Stimulated activated CD8-positive, alpha-beta memory T cell treated with anti-CD3 and anti-CD28 coated beads, Interleukin-7, amount 100 ng/mL, for 4 hours (primary cell): ENCODE data around the gene KRTAP10-4.
"Not testable (repeated sequence)": the region's sequence is repeated elsewhere in the genome, so short reads cannot be mapped to it uniquely, and the experiment has no call there.

Experiments used
- DNase-seq, 2 donors: peaks; one replicate each; pipeline ENCODE4 v3.0.0-alpha.2; 2020; ENCODE audit warnings: low read depth in 2 of 2

KRTAP10-4 gene

DNA sequence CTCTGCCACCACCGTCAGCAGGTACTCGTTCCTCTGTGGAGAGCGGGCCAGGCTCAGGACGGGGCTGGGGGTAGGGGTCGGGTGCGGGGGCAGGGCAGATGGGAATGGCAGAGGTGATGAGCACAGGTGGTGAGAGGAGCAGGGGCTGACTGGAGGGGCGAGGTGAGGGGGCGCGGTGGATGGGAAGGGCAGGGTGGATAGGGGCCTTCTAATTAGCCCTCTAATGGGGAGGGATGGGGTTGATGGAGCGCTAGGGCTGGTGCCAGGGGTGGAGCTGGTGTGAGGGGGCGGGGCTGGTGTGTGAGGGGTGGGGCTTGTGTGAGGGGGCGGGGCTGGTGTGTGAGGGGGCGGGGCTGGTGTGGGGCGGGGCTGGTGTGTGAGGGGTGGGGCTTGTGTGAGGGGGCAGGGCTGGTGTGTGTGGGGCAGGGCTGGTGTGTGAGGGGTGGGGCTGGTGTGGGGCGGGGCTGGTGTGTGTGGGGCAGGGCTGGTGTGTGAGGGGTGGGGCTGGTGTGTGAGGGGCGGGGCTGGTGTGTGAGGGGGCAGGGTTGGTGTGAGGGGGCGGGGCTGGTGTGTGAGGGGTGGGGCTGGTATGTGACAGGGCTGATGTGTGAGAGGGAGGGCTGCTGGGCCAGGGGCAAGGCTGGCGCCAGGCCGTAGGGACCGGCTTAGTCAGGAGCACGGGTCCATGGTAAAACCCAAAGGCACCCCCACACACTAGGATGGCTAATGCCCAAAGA is 39.5 kb upstream of the KRTAP10-4 start:
- DNase-seq = no peak

DNA sequence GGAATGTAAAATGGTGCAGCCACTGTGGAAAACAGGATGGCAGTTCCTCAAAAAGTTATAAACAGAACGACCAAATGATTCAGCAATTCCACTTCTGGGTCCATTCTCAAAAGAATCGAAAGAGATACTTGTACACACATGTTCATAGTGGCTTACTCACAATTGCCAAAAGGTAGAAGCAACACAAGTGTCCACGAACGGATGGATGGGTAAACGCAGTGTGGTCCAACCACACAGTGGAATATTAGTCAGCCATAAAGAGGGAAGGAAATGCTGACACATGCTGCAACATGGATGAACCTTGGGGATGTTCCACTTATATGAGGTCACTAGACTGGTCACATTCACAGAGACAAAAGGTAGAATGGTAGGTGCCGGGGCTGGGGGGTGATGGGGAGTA is 38.8 kb upstream of the KRTAP10-4 start:
- DNase-seq = no peak

DNA sequence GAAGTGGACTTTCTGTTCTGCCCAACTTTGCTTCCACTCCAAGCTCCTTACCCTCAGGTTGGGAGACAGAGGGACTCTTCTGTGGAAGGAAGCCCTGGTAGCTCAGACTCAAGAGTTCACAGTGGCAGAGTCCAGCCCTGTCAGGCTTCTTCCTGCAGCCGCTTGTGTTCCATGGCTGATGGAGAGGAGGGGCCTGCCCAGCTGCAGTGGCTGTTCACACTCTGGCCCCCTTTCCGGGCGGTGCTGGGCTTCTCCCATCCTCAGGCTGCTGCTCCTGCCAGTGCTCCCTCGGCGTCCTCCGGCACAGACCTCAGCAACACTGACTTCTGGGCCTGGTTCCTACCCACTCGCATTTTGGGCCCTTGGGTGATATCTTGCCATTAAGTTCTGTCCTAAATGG is 37.6 kb upstream of the KRTAP10-4 start:
- no peak for DNase-seq

DNA sequence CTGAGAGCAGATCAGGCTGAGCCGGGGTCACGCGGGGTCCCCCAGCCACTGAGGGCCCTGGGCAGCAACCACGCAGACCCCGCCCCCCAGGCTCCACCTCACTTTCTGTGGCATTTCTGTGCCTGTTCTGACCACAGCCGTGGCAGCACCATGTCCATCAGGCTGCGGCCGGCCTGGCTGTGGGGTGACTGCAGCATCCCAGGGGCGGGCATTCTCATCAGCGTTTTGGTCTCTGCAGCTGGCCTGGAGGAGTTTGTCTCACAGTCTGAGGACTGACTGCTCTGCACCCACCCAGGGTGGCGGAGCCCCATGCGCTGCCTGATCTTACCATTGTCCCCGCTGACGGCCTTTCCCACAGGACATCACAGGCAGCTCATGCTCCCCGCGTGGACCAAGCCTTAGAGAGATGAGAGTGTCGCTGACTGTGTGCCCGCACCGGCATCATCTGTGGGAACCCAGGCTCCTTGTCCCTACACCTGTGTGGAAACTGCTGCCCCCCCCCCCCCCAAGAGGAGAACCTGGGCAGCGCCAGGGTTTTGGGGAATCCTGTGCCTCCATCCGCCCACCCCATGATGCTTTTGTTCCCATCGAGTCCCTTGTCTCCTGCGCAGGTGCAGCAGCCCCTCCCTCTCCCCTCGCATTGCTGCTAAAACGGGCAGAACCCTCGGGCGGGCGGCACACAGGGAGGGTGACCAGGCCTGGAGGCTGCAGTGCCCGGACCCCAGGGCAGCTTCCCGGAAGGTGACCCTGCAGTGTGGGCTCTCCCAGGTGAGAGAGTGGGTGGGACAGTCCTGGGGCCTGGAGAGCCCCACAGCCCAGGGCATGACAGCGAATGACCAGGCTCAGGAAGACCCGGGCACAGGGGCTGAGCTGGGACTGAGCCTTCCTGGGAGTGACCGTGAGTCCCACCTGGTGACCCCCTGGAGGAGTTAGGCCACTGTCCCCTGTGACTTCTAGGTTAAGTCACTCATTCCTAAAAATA is 35.3 kb upstream of the KRTAP10-4 start:
- DNase-seq = no peak

DNA sequence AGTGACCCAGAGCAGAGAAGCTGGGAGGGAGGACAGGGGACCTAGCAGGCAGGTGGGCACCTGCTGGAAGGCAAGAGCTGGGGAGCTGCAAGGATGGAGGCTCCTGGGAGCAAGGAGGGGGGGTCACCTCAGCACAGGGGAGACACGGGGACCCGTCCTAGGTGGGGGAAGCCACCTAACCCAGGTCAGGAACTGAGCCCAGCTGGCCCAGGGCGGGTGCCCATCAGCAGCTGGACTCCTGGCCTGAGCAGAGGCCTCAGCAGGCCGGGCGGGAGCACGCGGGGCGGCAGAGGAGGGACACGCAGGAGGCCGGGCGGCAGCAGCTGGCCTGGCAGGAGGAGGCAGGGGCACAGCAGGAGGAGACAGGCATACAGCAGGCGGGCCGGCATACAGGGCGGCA is 34.5 kb upstream of the KRTAP10-4 start:
- DNase-seq = no peak

DNA sequence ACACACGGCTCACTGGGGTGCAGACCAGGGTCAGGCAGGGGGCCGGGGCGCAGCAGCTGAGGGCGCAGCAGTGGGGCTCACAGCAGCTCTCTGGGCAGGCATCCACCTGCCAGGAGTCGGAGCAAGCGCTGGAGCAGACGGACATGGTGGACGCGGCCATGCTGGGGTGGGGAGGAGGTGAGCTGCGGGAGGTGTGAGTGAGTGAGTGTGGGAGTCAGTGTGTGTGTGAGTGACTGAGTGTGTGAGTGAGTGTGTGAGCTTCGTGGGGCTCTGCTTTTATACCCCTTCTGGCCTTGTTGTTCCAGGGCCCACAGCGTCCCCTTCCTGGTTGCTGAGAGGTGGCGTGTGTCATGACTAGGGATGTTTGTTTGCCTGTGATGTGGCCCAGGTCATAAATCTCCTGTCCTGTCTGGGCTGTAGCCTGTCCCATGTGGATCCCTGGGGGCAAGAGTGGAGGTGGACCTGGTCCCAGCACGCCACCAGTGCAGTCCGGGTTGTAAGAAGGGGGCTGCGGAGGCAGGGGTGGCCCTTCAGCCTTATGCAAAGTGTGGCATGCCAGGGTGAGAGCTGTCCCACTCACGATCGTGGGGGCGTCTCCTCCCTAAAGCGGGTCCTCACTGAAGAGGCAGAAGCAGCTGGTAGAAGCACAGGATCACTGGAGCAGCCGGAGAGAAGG is 33.4 kb upstream of the KRTAP10-4 start, which contains the start of gene KRTAP10-1:
Gene KRTAP10-1 (minus strand): TSS at position 205 of the 676 bp plus-strand sequence. CDS start 45 bp downstream, at position 160.
- DNase-seq = no peak

DNA sequence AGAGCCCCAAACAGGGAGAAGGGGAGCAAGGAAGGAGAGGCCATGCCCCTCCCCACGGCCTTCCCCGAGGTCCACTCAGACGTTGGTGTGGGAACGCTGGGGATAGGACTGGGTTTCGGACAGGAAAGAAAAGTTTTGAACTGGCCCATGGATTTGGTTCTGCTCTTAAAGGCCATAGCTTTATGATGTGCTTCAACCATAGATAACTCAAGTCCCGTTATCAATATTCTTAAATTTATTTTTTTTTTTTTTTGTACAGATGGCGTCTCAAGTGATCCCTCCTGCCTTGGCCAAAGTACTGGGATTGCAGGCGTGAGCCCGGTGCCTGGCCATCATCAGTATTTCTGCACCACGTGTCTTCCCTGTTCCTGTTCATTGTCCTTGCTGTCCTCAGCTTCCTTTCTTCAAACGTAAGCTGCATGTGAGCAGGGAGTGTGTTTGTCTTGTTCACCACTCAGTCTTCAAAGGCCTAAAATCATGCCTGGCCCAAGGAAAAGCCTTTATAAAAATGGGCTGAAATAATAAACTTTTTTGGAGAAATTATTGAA is 32.7 kb upstream of the KRTAP10-4 start:
- DNase-seq = no peak

DNA sequence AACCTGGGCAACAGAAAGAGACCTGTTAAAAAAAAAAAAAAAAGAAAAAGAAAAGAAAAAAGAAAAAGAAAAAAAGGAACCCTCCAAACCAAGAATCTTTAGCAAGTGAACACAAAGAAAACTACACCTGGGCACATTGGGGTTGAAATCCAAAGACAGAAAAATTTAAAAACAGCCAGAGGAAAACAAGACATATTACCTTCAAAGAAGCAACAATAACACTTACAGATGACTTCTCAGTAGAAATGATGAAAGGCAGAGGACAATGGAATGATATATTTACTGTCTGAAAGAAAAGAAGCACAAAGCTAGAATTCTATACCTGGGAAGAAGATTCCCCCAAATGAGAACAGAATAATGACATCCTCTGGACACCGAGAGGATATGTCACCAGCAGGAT is 30.8 kb upstream of the KRTAP10-4 start:
- DNase-seq = no peak

DNA sequence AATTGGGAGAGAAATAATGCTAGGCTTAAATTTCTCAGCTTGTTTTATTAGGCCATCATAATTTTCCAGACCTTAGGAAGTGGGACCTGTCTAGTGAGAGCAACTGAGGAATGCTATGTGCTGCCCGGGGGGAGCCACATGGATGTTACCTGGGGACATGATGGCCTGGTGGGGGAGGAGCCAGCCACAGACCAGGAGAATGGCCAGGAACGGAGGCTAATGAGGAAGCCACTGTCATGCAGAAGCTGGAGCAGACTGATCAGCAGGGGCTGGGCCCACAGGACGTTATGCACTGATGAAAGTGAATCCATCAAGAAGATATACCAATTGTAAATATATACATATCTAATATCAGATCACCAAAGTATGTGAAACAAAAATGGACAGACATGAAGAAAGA is 29.0 kb upstream of the KRTAP10-4 start:
- DNase-seq = no peak

DNA sequence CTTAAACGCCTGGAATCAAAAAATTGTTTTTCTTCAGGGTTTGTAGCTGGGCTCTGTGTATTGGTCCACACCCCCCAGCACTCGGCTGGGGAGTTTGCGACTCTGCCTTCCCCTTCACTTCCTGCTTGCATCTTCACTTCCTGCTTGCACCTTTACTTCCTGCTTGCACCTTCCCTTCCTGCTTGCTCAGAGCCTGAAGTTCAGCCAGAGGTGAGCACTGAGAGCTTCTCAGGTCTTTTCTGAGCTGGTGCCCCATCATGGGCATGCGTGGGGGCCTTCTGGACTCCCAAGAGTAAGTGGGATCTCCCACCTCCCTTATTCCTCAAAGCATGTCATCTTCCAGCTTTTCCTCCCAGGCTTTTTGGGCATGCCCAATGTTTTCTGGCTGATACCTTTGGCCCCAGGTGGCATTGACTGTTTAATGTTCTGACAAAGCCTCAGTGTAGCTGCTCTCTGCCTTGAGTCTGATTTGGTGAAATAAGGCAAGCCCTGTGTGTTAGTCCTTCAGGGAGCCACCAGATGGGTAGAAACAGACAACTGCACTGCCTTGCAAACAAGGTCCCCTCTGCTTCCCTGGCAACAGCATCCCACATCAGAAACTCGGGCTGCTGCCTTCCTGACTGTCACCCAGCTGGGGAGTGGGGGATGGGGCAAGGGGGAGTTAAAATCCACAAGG is 25.7 kb upstream of the KRTAP10-4 start:
- no peak for DNase-seq

DNA sequence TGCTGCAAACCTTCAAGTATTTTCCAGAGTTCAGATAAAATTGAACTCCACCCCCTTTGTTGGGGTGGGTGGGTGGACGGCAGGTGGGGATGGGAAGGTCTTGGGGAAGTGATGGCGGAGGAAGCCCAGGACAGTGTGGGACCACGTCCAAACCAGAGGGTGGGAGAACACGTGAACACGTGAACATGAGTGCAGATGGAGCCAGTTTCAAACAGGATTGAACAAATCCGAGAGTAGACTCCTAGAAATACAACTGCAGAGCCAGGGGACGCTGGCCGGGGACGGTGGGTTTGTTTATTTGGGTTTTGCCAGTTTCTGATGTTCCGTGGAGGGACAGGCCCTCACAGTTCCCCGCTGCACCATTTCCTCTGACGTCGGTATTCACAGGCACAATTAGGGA is 25.1 kb upstream of the KRTAP10-4 start:
- no peak for DNase-seq

DNA sequence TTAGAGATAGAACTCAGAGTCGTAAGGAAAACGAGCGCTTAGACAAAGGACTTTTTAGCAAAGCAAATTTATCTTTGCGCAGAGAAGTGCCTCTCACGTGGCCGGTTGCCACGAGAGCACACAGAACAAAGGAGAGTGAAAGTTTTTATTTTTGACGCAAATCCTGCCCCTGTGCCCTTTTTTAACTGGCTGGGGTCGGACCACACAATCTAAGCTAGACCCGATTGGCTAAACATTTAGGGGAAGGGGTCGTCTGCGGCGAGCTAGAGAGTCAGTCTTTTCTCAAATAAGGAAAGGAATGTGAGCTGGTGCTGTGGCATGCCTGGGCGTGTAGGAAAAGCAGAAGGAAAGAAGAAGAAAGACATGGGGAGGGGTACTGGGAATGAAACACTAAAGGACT is 24.6 kb upstream of the KRTAP10-4 start:
- DNase-seq = no peak

DNA sequence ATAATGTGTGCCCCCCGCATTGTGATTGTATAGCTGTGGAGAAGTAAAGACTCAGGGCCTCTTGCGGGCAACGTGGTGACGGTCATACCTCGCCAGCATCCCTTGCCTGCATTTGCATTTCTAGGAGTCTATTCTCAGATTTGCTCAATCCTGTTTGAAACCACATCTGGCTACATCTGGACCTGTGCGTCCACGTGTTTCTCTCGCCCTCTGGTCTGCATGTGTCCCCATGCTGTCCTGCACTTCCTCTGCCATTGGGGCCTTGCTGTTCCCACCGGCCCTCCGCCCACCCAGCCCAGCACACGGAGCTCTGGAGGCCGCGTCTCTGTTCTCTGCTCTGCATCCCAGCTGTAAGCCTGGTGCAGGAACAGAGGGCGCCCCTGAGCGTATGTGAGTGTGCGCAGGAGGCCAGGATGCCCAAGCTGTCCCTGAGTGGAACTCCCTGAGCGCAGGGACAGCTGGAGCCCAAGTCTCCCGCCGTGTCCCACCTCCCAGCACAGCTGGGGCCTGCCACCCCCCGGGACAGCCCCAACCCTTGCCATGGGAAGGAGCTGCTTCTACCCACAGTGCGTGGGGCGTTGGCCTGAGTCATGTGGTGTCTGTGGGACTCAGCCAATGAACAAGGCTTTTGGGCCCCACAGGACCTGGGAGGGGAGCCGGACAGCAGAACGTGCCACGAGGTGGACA is 23.9 kb upstream of the KRTAP10-4 start:
- DNase-seq = no peak

DNA sequence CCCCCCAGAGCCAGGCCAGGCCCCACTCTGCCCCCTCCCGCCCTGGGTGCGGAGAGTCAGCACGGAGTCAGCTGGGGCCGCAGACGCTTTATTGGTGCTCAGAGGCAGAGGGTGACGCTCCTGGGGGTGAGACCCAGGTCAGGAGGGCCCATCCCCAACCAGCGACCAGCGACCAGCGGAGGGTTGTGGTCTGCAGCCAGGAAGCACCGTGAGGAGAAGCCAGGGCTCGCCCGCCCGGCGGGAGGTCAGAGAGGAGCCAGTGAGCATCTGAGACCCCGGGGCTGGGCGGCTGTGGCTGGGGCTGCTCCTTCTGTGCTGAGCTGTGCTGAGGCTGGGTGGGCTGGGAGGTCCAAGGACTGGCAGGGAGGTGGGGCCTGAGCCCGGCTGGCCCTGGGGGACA is 23.2 kb upstream of the KRTAP10-4 start:
- DNase-seq = not testable (repeated sequence)

DNA sequence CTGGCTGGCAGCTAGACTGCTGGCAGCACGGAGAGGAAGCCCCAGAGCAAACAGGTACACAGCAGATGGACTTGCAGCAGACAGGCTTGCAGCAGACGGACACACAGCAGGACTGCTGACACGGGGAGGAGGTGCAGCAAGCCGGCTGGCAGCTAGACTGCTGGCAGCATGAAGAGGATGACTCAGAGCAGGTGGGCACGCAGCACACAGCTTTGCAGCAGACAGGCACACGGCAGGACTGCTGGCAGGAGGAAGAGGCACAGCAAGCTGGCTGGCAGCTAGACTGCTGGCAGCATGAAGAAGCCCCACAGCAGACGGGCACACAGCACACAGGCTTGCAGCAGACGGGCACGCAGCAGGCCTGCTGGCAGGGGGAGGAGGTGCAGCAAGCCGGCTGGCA is 22.7 kb upstream of the KRTAP10-4 start:
- DNase-seq = no peak

DNA sequence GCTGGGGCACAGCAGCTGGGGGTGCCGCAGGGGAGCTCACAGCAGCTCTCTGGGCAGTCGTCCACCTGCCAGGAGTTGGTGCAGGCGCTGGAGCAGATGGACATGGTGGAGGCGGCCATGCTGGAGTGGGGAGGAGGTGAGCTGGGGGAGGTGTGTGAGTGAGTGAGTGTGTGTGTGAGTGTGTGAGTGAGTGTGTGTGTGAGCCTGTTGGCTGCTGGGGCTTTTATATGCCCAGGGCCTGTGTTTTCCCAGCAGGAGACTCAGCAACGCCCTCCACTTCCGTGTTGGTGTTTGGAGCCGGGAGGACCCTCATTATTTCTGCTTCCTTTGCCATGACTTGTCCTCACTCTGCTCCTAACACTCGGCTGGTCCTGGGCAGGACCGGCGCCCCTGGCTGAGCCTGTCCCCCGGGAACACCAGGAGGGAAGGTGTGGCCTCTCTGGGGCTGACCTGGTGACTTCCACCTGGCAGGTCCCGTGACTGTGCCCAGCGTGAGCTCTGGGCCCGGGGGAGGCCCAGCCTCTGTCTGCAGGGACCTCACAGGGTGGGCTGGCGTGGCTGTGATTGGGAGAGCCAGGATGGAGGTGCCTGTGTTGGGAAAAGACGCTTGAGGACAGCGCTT is 22.1 kb upstream of the KRTAP10-4 start, which contains the start of gene KRTAP10-2:
Gene KRTAP10-2 (minus strand): TSS at position 166 of the 622 bp plus-strand sequence. CDS start 47 bp downstream, at position 119.
- DNase-seq = no peak

DNA sequence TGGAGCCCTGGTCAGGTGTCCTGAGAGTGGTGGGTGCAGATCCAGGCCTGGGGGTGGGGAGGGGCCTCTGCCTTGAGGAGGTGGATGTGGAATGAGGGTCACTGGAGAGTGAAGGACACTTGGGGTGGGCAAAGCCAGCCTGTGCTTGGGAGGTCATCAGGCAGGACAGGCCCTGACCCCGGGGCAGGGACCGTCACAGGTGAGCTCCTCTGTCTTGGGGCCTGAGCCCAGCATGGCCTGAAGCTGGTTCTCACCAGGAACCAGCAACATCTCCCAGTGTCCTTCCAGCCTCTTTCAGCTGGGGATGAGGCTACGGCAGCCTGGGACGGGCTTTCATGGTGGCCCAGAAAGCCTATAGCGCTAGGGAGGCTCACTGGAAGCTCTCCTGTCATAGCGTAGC is 21.4 kb upstream of the KRTAP10-4 start:
- no peak for DNase-seq

DNA sequence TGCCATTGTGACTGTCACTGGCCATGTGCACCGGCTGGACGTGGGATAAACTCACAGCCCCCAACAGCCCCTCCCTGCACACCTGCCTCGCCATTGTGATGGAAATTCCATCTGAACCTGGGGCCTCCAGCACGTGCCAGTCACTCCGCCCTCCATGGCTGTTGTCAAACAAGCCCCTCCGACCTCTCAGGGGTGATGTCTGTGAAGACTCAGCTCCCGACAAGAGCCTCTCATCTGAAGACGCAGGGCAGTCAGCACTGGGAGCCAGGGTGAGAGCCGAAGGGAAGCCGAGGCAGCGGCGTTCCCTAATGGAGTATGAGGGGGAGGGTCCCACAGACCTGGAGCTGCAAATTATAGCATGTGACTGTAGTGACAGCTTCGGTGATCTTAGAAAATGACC is 20.8 kb upstream of the KRTAP10-4 start:
- no peak for DNase-seq

DNA sequence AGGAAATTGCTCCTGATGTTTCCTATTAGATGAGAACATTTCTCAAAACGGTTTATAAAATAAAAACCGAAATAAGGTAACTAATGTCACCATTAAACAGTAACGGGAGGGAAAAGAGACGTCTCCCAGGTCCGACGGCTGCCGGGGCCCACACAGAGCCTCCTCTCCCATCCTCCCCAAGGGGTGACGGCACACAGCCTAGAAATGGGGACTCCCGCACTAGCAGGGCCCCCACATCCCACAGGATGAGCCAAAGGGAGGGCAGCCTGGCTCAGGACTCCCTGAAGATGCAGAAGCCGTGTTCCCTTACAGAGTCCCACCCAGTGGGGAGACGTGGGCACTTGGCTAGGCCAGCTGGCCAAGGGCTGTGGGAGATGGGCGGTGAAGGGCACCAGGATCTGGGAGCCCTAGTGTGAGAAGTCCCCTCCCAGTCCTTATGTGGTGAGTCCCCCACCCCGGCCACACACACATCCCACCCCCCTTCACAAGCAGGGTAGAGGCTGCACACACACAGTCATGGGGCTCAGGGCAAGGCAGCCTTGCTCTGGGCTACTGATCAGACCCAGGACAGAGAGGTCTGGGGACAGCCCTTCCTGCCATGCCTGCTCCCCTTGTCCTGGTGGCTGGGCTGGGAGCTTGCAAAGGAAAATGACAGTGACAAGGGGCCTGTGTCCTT is 18.2 kb upstream of the KRTAP10-4 start:
- DNase-seq = no peak

DNA sequence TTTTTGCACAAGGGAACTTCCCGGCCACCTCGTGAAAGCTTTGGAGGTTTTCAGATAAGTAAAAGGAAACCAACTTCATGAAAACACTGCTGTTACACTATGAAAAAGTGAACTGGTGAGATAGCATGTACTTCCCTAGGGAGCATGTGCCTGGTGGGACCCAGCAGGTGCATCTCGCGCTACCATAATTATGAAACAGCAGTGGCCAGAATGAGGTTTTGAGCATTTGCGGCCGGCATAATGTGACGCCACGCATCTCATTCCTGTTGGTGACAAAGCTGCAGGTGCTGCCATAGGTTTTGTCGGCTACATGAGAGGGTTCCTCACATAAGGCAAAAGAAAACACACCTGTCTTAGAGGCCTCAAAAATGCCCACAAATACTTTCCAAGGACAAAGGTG is 16.6 kb upstream of the KRTAP10-4 start:
- no peak for DNase-seq
